Tibial nerve (tissue), 4 donors: ENCODE measurements around the gene OR6S1.

Experiments
- EP300 ChIP-seq, 2 donors: sonication (generic); formaldehyde crosslinking; IDR thresholded peaks; one replicate each; pipeline ENCODE4 v1.6.1; 2017; ENCODE audit warnings: antibody characterized with exemption in 2 of 2, mild to moderate bottlenecking in 1 of 2
- POLR2A ChIP-seq, 2 donors: fragments of 450-650 bp; IDR thresholded peaks; one replicate each; pipeline ENCODE4 v1.6.1; 2017; ENCODE audit warnings: antibody characterized with exemption in 2 of 2, mild to moderate bottlenecking in 2 of 2, moderate library complexity in 2 of 2
- TF ChIP-seq, protein P1 (sequence below), 5 experiments: fragments of 200-600 bp in 3 of 5; fragments of 450-650 bp in 2 of 5; sonication (generic) in 3 of 5; IDR thresholded peaks; one replicate each; pipeline ENCODE4 v1.5.1; 2016 to 2019; ENCODE audit warnings: antibody characterized with exemption in 5 of 5, mild to moderate bottlenecking in 3 of 5, moderate library complexity in 2 of 5

DNA sequence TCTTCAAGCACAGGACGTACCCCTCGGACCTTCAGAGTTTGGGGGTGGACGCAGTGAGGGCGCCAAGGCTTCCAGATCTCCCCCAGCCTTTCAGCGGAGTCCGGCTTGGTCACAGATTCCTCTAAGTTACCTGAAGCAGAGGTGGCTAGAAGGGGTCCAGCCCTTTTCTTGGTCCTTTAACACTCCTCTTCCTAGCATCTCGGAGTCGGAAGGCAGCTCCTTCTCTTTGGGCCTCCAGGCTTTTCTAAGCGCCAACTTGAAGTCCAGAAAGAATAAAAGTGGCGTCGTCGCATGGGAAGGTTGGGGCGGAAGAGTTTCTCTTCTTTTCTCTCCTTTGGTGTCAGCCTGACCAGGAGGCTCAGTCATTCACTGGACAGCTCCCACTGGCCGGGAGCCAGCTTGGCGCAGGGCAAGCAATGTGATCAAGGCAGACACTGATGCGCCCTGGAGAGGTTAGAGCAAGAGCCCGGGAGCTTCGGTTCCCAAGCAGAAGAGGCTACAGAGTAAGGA lies 9.6 kb downstream of the OR6S1 start:
- TF ChIP-seq EP300 (IDR thresholded peaks at IDR 0.05) (no peak), POLR2A (IDR thresholded peaks at IDR 0.05) (no peak)
- TF ChIP-seq, protein P1, sequence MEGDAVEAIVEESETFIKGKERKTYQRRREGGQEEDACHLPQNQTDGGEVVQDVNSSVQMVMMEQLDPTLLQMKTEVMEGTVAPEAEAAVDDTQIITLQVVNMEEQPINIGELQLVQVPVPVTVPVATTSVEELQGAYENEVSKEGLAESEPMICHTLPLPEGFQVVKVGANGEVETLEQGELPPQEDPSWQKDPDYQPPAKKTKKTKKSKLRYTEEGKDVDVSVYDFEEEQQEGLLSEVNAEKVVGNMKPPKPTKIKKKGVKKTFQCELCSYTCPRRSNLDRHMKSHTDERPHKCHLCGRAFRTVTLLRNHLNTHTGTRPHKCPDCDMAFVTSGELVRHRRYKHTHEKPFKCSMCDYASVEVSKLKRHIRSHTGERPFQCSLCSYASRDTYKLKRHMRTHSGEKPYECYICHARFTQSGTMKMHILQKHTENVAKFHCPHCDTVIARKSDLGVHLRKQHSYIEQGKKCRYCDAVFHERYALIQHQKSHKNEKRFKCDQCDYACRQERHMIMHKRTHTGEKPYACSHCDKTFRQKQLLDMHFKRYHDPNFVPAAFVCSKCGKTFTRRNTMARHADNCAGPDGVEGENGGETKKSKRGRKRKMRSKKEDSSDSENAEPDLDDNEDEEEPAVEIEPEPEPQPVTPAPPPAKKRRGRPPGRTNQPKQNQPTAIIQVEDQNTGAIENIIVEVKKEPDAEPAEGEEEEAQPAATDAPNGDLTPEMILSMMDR (IDR thresholded peaks at IDR 0.05) = no peak
